ENCODE measurements around the gene JAG2.

DNA sequence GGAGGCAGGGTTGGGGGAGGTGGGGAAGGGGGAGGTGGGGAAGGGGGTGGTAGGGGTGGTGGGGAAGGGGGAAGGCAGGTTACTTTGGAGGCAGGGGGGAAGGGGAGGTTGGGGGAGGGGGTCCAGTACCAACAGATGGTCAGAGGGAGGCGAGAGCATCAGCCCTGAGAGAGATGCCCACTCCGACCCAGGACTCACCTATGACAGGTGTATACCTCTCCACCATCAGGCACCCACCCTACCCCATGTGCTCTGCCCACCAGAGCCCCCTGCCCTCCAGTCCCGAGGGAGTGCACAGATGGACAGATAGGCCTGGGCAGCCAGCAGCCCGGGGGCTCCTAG is 18.6 kb downstream of the JAG2 start:
- no peak for TF ChIP-seq EZH2 (IDR thresholded peaks at IDR 0.05; ENCODE audit: borderline replicate concordance, low read depth, low read length, severe bottlenecking)
- TF ChIP-seq, protein P1, sequence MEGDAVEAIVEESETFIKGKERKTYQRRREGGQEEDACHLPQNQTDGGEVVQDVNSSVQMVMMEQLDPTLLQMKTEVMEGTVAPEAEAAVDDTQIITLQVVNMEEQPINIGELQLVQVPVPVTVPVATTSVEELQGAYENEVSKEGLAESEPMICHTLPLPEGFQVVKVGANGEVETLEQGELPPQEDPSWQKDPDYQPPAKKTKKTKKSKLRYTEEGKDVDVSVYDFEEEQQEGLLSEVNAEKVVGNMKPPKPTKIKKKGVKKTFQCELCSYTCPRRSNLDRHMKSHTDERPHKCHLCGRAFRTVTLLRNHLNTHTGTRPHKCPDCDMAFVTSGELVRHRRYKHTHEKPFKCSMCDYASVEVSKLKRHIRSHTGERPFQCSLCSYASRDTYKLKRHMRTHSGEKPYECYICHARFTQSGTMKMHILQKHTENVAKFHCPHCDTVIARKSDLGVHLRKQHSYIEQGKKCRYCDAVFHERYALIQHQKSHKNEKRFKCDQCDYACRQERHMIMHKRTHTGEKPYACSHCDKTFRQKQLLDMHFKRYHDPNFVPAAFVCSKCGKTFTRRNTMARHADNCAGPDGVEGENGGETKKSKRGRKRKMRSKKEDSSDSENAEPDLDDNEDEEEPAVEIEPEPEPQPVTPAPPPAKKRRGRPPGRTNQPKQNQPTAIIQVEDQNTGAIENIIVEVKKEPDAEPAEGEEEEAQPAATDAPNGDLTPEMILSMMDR (IDR thresholded peaks at IDR 0.05; ENCODE audit: borderline replicate concordance, extremely low read depth, low read length, poor library complexity, severe bottlenecking) = no peak

All from DND-41 (cell line).